Muscle layer of duodenum (tissue), 2 donors: ENCODE data around the gene CDK2AP2.
"Not testable (repeated sequence)": the region's sequence is repeated elsewhere in the genome, so short reads cannot be mapped to it uniquely, and the experiment has no call there.

Experiments
- H3K27ac ChIP-seq: one replicate; pipeline ENCODE4 v1.7.0; 2013; ENCODE audit warnings: mild to moderate bottlenecking, low read length
- H3K27me3 ChIP-seq: one replicate; pipeline ENCODE4 v1.7.0; 2013; ENCODE audit warnings: low read depth, mild to moderate bottlenecking, control low read depth, low read length
- H3K36me3 ChIP-seq, 2 donors: one replicate each; pipeline ENCODE4 v1.7.0; 2013; ENCODE audit warnings: low read length in 2 of 2, control low read depth in 1 of 2, mild to moderate bottlenecking in 1 of 2; ENCODE audit not compliant: insufficient read depth in 2 of 2, control insufficient read depth in 1 of 2
- H3K4me1 ChIP-seq, 2 donors: one replicate each; pipeline ENCODE4 v1.7.0; 2013; ENCODE audit warnings: low read length in 2 of 2, mild to moderate bottlenecking in 2 of 2, control low read depth in 1 of 2, moderate library complexity in 1 of 2; ENCODE audit not compliant: insufficient read depth in 2 of 2, control insufficient read depth in 1 of 2
- H3K4me3 ChIP-seq, 2 donors: one replicate each; pipeline ENCODE4 v1.7.0; 2013; ENCODE audit warnings: low read length in 2 of 2, low read depth in 1 of 2, mild to moderate bottlenecking in 1 of 2
- H3K9me3 ChIP-seq, 2 donors: one replicate each; pipeline ENCODE4 v1.7.0; 2013; ENCODE audit warnings: low read length in 2 of 2, control low read depth in 1 of 2, mild to moderate bottlenecking in 1 of 2; ENCODE audit not compliant: control insufficient read depth in 1 of 2
- donor health status: healthy.

The CDK2AP2 gene

DNA sequence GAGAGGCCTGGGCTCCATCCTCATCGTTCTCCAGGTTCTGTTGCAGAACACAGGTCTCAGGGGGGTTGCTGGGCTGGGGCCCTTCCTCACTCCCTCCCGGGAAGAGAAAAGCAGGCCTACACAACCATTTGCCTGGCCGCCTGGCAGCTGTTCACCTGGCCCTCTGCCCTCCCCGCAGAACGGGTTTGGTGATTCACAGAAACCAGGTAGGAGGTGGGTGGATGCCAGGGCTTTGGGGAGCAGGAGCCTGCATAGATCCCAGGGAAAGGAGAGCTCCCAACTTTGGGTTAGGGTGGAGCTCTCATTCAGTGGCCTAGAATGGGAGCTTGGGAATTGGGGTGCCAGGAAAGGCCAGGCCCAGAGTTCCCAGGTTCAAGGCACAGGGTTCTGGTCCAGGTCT lies 39.9 kb downstream of the CDK2AP2 start:
- Histone ChIP-seq H3K4me1 (peaks cover 6 to 36% of the 10 kb centered on the region in 2 donors), H3K36me3 (no peaks in the 10 kb centered on the region), H3K27ac (peak overlapping the region; percentile 84), H3K27me3 (no peaks in the 10 kb centered on the region), H3K9me3 (no peaks in the 10 kb centered on the region), H3K4me3 (peak overlapping the region; percentile 77 to 85)

DNA sequence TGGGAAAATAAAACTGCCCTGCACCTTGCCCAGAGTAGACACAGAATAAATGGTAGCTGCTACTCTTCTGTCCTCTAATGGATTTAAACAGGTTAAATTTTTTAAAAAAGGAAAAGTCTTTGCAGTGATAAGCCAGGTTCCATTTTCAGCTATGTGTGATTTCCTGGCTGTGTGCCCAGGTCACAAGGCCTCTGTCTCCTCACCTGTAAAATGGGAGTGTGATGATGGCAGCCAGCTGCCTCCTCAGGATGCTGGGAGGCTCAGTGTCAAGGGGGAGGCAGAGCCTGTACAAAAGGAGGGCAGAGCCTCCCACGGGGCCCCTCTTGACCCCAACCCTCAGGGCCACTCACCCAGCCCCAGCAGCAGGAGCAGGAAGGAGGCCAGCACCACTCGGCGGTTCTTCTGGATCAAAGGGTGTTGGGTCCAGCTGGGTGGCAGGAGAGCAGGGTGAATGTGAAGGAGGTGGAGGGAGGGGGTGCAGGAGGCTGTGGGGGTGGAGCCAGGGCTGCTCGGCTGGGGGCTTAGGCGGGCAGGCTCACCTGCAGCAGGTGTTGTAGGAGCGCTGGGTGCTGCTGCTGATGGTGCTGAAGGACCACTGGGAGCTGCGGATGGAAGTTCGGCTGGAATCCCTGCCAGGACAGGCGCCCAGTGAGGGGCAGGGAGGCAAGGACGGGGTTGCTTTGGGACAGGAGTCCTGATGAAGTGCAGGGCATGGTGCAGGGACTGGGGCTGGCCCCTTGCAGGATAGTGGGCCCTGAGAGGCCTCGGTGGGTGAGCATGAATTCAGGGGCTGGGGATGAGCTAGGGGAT lies 40.8 kb downstream of the CDK2AP2 start:
- peak overlapping the region; percentile 84 for H3K27ac ChIP-seq
- H3K4me3 ChIP-seq = no peak overlapping the region
- H3K36me3 ChIP-seq = no peaks in the 10 kb centered on the region
- H3K4me1 ChIP-seq = peaks cover 6 to 36% of the 10 kb centered on the region in 2 donors
- H3K9me3 ChIP-seq = no peaks in the 10 kb centered on the region
- no peaks in the 10 kb centered on the region for H3K27me3 ChIP-seq

DNA sequence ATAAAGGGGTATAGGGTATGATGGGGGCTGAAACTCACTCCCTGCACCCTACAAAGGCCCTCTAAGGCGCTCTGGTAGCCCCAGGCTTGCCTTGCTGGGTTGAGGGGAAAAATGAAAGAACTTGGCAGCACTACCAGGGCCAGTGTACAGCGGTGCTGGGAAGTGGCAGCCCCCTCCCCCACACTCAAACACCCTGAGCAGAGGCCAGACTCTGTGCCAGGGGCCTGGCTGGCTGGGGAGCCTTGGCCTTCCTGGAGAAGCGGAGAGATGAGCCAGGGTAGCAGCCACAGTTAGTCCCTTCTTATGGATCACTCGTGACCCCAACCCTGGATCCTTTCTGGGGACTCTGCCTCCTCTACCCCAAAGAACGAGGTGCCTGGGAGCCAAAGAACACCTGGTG lies 41.6 kb downstream of the CDK2AP2 start:
- Histone ChIP-seq H3K4me1 (peaks cover 6 to 36% of the 10 kb centered on the region in 2 donors), H3K9me3 (no peaks in the 10 kb centered on the region), H3K27ac (no peak overlapping the region), H3K4me3 (no peak overlapping the region), H3K36me3 (no peaks in the 10 kb centered on the region), H3K27me3 (no peaks in the 10 kb centered on the region)

DNA sequence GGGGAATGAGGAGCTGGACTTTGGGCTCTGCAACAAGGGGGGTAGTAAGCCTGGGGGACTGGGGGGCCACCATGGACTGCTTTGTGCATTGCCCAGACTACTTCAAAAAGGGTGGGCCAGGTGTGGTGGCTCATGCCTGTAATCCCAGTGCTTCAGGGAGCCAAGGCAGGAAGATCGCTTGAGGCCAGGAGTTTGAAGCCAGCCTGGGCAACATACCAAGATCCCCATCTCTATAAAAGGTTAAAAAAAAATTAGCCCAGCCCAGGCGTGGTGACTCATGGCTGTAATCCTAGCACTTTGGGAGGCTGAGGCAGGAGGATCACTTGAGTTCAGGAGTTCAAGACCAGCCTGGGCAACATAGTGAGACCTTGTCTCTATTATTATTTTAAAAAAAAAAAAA lies 42.4 kb downstream of the CDK2AP2 start:
- Histone ChIP-seq H3K4me3 (peak overlapping the region; percentile 64 to 65), H3K4me1 (peaks cover 6 to 36% of the 10 kb centered on the region in 2 donors)
- H3K9me3 ChIP-seq, H3K27me3 ChIP-seq, H3K36me3 ChIP-seq, H3K27ac ChIP-seq: not testable (repeated sequence)

DNA sequence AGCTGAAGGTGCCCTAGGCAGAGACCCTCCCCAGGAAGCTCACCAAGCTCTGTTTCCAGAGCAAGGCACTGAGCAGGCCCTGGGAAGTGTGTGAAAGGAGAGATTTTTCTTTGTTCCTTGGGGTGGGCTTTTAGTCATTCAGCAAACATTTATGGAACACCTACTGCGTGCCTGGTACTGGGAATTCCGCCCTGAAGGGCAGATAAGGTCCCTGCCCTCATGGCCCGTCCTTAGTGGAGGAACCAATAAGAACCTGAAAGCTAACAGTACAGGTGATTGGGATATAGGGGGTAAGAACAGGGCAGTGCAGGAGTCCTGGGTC lies 42.8 kb downstream of the CDK2AP2 start:
- no peaks in the 10 kb centered on the region for H3K9me3 ChIP-seq

DNA sequence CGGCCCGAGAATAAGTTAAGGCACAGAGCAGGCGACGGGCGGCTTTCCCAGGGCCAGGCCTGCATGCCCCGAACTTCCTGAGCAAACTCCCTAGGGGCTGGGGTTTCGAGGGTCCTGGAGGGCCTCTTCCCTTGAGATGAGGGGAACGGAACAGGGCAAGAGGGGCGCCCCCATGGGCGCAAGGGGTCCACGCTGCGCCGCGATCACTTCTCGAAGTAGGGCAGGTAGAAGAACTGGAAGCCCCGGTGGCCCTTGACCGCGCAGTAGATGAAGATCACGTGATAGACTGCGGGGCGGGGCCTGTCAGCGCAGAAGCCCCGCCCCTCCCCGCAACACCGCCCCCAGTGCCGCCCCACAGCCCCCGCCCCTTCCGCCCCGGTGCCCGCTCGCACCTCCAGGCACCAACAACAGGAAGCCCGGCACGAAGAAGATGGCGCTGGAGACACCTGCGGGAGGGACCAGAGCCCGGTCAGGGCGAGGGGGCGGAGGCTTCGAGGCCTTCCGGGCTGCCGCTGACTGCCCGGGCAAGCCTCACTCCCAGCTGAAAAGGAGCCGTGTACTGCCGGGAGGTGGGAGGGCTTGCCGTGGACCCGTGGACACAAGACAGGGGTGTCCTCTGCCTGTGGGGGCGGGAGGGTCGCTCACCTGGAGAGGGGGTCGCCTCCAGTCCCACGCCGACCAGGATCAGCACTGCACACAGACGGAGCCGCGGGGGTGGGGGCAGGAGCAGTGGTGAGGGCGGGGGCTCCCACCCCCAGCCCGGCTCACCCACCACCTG lies 43.4 kb downstream of the CDK2AP2 start:
- Histone ChIP-seq H3K4me1 (peaks cover 6 to 34% of the 10 kb centered on the region in 2 donors), H3K4me3 (peak overlapping the region; percentile 64 to 65), H3K27me3 (no peaks in the 10 kb centered on the region), H3K36me3 (no peaks in the 10 kb centered on the region), H3K9me3 (no peaks in the 10 kb centered on the region), H3K27ac (peak overlapping the region; percentile 89)

More for the DNA sequence above, 42.8 kb downstream of the CDK2AP2 start:
- Histone ChIP-seq H3K27ac (peak overlapping the region; percentile 89), H3K4me1 (peaks cover 6 to 36% of the 10 kb centered on the region in 2 donors), H3K36me3 (no peaks in the 10 kb centered on the region), H3K4me3 (peak overlapping the region; percentile 64 to 65), H3K27me3 (no peaks in the 10 kb centered on the region)

DNA sequence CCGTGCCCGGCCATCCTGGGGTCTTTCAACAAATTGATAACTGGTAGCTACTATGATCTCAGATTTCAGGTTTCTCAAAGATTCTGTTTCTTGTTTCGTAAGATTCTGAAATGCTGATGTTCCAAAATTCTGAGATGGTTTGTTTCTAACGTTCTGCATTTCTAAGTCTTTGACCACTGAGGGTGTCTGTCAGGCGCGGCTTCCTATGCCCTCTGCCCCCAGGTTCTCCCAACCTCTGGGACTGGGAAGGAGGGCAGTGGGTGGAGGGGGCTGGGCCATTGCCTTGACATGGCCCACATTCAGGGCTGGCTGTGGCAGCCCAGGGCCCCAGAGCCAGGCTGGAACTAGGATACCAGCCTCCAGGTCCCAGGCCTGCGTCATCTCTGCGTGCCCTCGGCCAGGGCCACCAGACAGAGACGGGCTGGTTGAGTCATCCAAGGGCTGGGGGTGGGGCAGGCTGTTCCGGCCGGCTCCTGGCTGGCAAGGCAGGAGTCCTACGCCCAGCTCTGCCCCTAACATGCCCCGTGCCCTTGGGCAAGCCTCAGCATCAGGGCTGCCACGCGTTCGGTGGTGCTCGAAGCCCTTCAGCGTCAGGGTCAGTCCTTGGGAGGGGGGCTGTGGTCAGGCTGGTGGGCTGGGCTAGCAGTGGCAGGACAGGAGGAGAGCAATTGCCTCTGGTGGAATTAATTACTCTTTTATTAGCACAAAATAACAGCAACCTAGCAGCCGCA lies 44.1 kb downstream of the CDK2AP2 start:
- H3K27ac ChIP-seq = peak overlapping the region; percentile 74
- no peaks in the 10 kb centered on the region for H3K36me3 ChIP-seq
- no peaks in the 10 kb centered on the region for H3K27me3 ChIP-seq
- peak overlapping the region; percentile 64 to 65 for H3K4me3 ChIP-seq
- H3K4me1 ChIP-seq = peaks cover 6 to 33% of the 10 kb centered on the region in 2 donors
- H3K9me3 ChIP-seq = no peaks in the 10 kb centered on the region

DNA sequence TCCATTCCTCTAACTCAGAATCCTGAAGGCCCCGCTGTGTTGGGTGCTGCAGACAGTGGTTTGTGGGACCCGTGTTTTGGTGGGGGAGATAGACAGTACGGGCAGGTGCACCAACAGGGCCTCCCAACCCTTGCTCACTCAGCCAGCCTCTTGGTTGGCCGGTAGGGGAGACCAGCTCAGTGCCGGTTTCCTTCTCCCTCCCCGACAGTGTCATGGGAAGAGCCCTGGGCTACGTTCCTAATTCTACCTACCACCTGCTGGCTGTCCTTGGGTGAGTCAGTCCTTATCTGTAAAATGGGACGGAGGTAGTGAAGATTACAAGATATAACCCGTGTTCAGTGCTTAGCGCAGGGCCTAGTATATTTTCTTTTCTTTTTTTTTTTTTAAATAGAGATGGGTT lies 44.8 kb downstream of the CDK2AP2 start:
- Histone ChIP-seq H3K36me3 (no peaks in the 10 kb centered on the region), H3K9me3 (no peaks in the 10 kb centered on the region), H3K27me3 (no peaks in the 10 kb centered on the region), H3K27ac (no peak overlapping the region), H3K4me3 (no peak overlapping the region), H3K4me1 (peaks cover 5 to 31% of the 10 kb centered on the region in 2 donors)

DNA sequence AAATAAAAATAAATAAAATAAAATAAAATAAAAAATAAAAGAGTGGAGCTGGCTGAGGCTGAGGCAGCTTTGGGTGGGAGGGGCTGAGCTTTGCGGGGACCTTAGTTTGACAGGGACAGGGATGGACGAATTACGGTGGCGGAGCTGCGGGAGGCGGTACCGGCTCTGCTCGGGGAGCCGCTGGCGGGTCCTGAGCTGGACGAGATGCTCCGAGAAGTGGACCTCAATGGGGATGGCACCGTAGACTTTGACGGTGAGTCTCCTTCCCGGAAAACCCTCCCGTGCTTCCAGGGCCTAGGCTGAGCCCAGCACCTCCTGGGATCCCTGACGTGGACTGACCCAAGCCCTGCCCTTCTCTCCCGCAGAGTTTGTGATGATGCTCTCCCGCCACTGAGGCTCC lies 49.7 kb downstream of the CDK2AP2 start:
- Histone ChIP-seq H3K9me3 (no peaks in the 10 kb centered on the region), H3K4me3 (no peak overlapping the region), H3K4me1 (no peaks in the 10 kb centered on the region), H3K27ac (no peak overlapping the region), H3K27me3 (no peaks in the 10 kb centered on the region), H3K36me3 (no peaks in the 10 kb centered on the region)

DNA sequence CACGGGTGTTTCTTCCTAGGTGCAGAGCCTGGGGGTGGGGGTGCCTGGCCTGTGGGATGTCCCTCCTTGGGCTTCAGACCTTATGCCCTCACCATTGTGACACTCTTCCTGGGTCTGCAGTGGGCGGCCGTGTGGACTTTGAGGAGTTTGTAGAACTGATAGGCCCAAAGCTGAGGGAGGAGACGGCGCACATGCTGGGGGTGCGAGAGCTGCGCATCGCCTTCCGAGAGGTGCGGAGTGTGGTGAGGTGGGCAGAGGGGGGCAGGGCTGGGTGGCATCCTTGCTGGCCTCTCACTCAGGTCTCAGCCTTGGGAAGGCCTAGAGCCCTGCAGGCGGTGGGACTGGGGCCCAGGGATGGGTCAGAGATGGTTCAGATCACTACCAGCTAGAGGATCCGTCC lies 50.5 kb downstream of the CDK2AP2 start:
- Histone ChIP-seq H3K27ac (no peak overlapping the region), H3K27me3 (no peaks in the 10 kb centered on the region), H3K4me1 (no peaks in the 10 kb centered on the region), H3K36me3 (no peaks in the 10 kb centered on the region), H3K9me3 (no peaks in the 10 kb centered on the region), H3K4me3 (no peak overlapping the region)
